GM19035 (cell line): ENCODE measurements around the gene TVP23B.
"Not testable (repeated sequence)": the region's sequence is repeated elsewhere in the genome, so short reads cannot be mapped to it uniquely, and the experiment has no call there.

ENCODE experiments used
- ATAC-seq: cut with Tn5 transposase; IDR thresholded peaks from one replicate; pipeline ENCODE4 v1.9.1; 2021; ENCODE audit not compliant: unreplicated experiment

The TVP23B gene

DNA sequence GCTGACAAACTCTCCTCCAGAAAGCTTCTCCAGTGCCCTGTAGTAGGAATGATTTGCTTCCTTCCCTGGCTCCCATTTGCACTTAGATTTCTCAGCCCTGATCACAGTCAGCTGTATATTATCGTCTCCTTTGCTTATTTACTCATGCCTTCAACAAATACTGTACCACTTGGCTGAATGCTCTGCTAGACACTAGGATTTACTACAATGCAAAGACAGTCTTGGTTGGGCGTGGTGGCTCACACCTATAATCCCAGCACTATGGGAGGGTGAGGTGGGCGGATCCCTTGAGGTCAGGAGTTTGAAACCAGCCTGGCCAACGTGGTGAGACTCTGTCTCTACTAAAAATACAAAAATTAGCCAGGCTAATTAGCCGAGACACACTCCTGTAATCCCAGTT, 5.9 kb downstream of the TVP23B start:
- not testable (repeated sequence) for ATAC-seq

- not testable (repeated sequence) for ATAC-seq
Observed at GRCh38 chr17:18791402-18791801, 10.4 kb downstream of the TVP23B start.

- not testable (repeated sequence) for ATAC-seq
Observed at GRCh38 chr17:18794841-18795240, 13.9 kb downstream of the TVP23B start.

GRCh38 chr17:18796887-18797286, 15.9 kb downstream of the TVP23B start:
- ATAC-seq: not testable (repeated sequence)

DNA sequence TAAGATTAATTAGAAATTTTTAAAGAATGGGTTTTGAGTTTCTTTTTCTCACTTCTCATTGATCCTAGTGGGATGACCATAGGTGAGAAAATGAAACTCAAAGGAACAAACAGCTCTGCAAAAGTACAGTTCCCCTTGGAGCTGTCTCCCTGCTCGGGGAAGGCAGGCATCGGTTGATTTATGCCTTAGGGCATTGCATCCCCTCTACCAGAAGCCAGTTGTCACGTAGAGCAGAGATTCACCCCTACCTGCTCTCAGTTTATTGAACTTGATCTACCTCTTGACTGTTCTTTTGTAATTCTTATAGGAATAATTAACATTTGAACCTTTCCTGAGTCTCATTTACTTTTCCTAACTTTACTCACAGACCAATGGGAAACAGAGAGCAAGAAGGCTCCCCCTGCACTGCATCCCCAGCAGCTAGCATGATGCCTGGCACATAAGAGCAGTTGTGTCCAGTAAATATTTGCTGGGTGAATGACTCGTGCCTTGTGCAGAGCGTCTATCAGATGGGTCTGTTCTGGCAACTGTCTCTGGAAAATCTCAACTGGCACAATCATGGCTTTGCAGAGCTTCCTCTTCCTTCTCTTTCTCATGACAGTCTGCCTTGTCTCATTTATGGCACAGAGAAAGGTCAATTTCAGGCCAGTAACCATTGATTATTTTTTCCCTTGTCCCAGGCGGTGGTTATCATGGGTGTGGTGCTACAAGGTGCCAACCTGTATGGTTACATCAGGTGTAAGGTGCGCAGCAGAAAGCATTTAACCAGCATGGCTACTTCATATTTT, 22.7 kb downstream of the TVP23B start:
- not testable (repeated sequence) for ATAC-seq

DNA sequence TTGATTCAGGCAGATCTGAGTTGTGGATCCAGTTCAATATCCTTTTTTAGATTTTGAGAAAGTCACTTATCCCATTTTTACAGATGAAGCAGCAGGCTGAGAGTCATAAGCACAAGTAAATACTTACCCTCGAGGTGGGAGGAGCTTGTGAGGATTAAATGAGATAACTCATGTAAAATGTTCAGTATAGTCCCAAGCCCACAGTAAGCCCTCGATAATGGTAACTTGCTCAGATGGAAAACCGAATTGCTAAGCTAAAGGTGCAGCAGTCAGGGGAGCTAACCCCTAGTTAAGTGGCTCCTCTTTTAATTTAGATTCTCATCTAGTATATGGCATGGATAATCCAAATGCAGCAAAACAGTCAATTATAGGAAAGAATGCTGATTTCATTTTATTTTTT, 34.9 kb downstream of the TVP23B start:
- not testable (repeated sequence) for ATAC-seq

DNA sequence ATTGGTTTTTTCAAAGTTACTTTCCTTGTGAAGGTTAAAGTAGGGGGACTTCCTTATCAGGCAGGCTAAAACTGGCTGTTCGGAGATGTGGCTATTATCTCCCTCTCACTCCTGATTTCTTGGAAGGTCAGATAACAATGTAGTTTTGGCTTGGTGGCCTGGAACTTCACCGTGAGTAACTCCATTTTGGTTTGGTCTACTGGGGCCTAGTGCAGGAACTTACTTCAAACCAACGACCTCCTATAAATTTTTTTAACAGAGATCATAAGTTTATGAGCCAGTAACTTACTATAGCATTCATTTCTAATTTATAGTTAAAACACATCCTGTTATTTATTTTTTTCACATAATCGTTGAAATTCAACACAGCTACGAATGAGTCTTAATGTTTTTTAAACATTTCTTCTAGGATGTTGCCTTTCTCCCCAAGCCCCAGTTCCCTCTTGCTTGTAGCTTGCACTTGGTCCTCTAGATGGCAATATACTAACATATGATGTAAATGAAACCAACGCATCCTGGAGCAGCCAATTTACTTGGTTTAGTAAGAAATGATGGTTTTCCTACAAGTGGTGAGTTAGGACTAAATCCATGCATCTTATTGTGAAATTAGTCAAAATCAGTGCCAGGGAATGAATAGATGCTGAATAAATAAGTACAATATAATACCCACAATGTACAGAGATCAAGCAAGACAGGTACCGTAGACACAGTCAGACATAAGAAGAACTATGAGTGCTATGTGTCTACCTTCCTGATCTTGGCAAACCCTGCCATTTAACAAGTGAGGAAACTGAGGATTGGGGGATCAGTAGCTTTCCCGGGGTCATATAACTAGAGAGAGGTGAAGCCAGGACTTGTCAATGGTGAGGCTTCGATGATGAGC, 35.7 kb downstream of the TVP23B start:
- ATAC-seq: not testable (repeated sequence)

- not testable (repeated sequence) for ATAC-seq
Observed at GRCh38 chr17:18821430-18821829, 40.4 kb downstream of the TVP23B start.

DNA sequence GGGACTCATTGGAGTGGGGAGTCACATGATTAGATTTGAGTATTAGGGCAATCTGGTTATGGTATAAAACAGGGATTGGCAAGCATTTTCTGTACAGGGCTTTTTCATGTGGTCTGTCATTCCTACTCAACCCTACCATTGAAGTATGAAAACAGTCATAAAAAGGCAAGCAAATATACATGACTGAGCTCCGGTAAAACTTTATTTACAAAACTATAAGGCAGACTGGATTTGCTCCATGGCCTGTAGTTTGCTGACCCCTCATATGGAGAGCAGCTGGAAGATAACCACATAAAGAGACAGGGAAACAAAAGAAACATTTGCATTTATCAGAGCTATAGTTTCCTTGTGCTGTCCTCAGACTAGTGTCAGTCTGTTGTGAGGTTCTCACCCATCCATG, 46.6 kb downstream of the TVP23B start:
- not testable (repeated sequence) for ATAC-seq

DNA sequence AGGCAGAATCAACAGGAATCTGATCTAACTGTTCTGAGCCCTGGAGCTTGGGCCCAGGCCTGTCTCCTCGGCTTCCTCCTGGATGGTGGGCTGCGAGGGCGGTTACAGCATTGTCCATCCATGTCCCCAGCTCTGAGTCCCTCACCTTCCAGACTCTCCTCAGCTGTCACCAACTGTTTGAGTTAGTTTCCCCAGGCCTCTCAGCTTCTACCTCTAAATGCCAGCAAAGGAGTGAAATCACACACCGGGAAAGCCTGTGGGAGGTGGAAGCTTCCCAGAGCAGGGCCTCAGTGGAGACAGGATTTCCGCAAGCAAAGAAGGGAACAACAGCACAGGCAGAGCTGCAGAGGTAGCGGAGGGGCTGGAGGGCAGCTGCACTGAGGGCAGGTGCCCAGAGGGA, 67.5 kb downstream of the TVP23B start:
- ATAC-seq: no peak

GRCh38 chr17:18850679-18851078, 69.7 kb downstream of the TVP23B start:
- ATAC-seq: no peak

DNA sequence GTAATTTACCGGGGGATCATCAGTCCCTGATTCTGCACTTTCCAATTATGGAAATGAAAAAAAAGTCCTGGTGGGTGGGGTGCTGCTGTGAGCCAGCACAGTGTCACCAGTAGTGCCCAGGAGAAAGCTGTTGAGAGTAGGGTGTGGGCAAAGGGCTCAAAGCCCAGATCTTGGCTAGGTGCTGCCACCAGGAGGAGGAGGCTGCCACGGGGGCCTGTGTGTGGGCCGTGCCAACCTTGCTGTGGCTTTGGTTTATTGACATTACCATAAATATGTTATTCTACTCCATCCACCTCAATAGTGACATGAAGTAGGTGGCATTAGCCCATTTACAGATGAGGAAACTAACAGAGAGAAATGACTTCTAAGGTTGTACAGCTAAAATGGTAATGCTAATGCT, 70.2 kb downstream of the TVP23B start:
- no peak for ATAC-seq

- no peak for ATAC-seq
Observed at GRCh38 chr17:18854956-18855355, 74.0 kb downstream of the TVP23B start.

DNA sequence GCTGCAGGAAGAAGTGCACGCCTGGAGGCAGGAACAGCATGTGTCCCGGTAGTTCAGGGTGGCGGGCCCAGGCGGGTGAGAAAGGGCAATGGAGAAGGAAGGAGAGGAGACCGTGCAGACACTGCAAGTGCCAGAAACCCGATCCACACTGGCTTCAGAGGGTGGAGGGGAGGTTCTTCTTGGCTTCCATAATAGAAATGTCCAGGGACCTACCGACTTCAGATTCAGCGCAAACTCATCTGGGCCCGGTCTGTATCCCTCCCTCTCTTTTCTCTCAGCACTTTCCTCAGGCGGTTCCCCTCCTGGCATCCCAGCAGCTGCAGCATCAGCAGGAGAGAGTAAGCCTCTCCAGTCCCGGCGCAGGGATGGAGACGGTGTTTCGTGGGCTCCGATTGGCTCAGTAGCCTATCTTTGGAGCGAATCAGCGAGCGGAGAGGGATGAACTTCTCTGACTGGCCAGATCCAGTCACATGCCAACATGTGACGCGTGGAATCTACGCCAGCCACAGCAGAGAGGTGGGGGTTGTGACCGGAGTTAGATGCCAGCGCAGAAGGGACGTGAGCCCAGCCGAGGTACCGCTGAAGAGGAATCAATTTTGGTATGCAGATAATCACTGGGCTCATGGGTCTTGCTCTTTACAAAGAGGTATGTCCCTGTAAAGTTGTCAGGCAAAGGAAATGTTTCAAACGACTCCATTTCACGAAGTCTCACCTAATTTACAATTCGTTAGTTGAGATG, 75.0 kb downstream of the TVP23B start:
- peak; percentile 68 for ATAC-seq
